ENCODE data around the gene NEURL4.

DNA sequence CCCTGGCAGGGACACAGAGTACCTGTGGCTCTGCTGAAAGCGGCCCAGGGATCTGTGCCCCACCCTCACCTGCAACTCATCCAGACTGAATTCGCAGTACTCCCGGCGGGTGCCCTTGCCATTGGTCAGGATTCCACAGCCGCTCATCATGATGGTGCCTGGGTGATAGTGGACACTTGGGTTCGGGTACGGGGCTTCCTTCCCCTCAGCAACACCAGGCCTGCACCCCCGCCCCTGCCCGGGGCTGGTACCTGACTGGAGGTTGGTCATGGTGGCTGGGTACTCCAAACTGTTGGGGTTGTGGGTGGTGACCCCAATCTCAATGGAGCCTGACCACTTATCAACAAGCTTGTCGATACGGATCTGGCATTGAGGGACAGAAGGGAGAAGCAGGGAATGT, 2.9 kb downstream of the NEURL4 start:
- no peak for TF ChIP-seq CTCF (IDR thresholded peaks at IDR 0.05)
- no peak for TF ChIP-seq POLR2A (IDR thresholded peaks at IDR 0.05)
- no peak for TF ChIP-seq POLR2AphosphoS5 (IDR thresholded peaks at IDR 0.05)

All from prostate gland (tissue), 2 donors.